Thymus (tissue), 11 donors: ENCODE measurements around the gene ASB10. TPM values are rescaled to one million over a fixed set of nuclear protein-coding genes. Genes with fewer than 3 reads are reported as not detected.

Experiments used
- DNase-seq, 9 donors: peaks; one replicate each; pipeline ENCODE4 v3.0.0-alpha.2; 2013; ENCODE audit warnings: low spot score in 9 of 9, low read depth in 6 of 9, missing footprints in 1 of 9
- H3K27ac ChIP-seq, 2 donors: one replicate each; pipeline ENCODE4 v1.5.1; 2013; ENCODE audit warnings: control low read depth in 1 of 2, low read depth in 1 of 2, low read length in 1 of 2, mild to moderate bottlenecking in 1 of 2, moderate library complexity in 1 of 2
- H3K27me3 ChIP-seq, 2 donors: one replicate each; pipeline ENCODE4 v1.5.1; 2013; ENCODE audit warnings: low read length in 1 of 2; ENCODE audit not compliant: control insufficient read depth in 2 of 2, insufficient read depth in 1 of 2
- H3K36me3 ChIP-seq, 2 donors: one replicate each; pipeline ENCODE4 v1.5.1; 2013; ENCODE audit warnings: low read length in 1 of 2, mild to moderate bottlenecking in 1 of 2, moderate library complexity in 1 of 2; ENCODE audit not compliant: control insufficient read depth in 2 of 2, insufficient read depth in 2 of 2
- H3K4me1 ChIP-seq, 2 donors: one replicate each; pipeline ENCODE4 v1.5.1; 2013; ENCODE audit warnings: low read length in 2 of 2; ENCODE audit not compliant: control insufficient read depth in 2 of 2, insufficient read depth in 2 of 2
- H3K4me3 ChIP-seq, 2 donors: one replicate each; pipeline ENCODE4 v1.5.1; 2013; ENCODE audit warnings: low read length in 2 of 2, control low read depth in 1 of 2, mild to moderate bottlenecking in 1 of 2
- H3K9me3 ChIP-seq, 2 donors: one replicate each; pipeline ENCODE4 v1.5.1; 2013; ENCODE audit warnings: low read length in 1 of 2, mild to moderate bottlenecking in 1 of 2; ENCODE audit not compliant: control insufficient read depth in 2 of 2, insufficient read depth in 1 of 2
- WGBS: extraction: QIAGEN DNeasy Blood & Tissue Kit; methylation state at CpG from one replicate; pipeline ENCODE4 v1.1.7; 2013; 5-methylcytosine and 5-hydroxymethylcytosine counted together
- polyA plus RNA-seq: library from polyadenylated mRNA; stranded (reverse); fragments of 200-250 nt; gene quantifications from one replicate; pipeline ENCODE4 v1.2.3, GENCODE V29; 2013
- total RNA-seq: library from RNA; stranded (reverse); fragments of 120-200 nt; gene quantifications from one replicate; pipeline ENCODE4 v1.2.4, GENCODE V29; 2013
- donor health status: healthy.

The ASB10 gene
- total and polyA plus RNA-seq, 2 donors = 0.05 TPM; not detected in 1

GRCh38 chr7:151229249-151229648, 42.2 kb upstream of the ASB10 start:
- 94% methylated on average over 10 of the region's 10 CpGs for WGBS
- H3K27me3 ChIP-seq = no peaks in the 10 kb centered on the region
- H3K27ac ChIP-seq = no peak overlapping the region
- DNase-seq = no peak
- peaks cover 5 to 7% of the 10 kb centered on the region in 2 donors for H3K36me3 ChIP-seq
- peaks cover 23 to 40% of the 10 kb centered on the region in 2 donors for H3K4me1 ChIP-seq
- no peak overlapping the region for H3K4me3 ChIP-seq
- H3K9me3 ChIP-seq = peaks cover 0 to 3% of the 10 kb centered on the region in 2 donors

GRCh38 chr7:151228024-151228866, 41.2 kb upstream of the ASB10 start:
- peaks cover 0 to 3% of the 10 kb centered on the region in 2 donors for H3K9me3 ChIP-seq
- peak overlapping the region in 1 of 2 donors; percentile 83 for H3K27ac ChIP-seq
- no peak for DNase-seq
- H3K4me1 ChIP-seq = peaks cover 13 to 30% of the 10 kb centered on the region in 2 donors
- H3K27me3 ChIP-seq = no peaks in the 10 kb centered on the region
- H3K36me3 ChIP-seq = peaks cover 14 to 17% of the 10 kb centered on the region in 2 donors
- peak overlapping the region; percentile 55 to 69 for H3K4me3 ChIP-seq
- whole genome bisulfite sequencing = 88% methylated on average over 10 of the region's 10 CpGs

- WGBS = under 1% methylated on average over 68 of the region's 68 CpGs
These were observed 40.1 kb upstream of the ASB10 start, which contains the start of gene ABCF2 for GRCh38 chr7:151226875-151227782. Gene ABCF2, minus strand, starts transcription at chr7:151227205. Its CDS starts 747 bp downstream, at chr7:151226458.

GRCh38 chr7:151226560-151226874, 39.5 kb upstream of the ASB10 start:
- Histone ChIP-seq H3K4me3 (peak overlapping the region; percentile 55 to 69), H3K4me1 (peaks cover 6 to 20% of the 10 kb centered on the region in 2 donors), H3K27me3 (no peaks in the 10 kb centered on the region), H3K27ac (no peak overlapping the region), H3K9me3 (no peaks in the 10 kb centered on the region), H3K36me3 (peaks cover 29 to 30% of the 10 kb centered on the region in 2 donors)
- 3% methylated on average over 15 of the region's 15 CpGs for WGBS
- no peak for DNase-seq

More at GRCh38 chr7:151226875-151227782, 40.1 kb upstream of the ASB10 start, which contains the start of gene ABCF2:
- H3K9me3 ChIP-seq = peaks cover 0 to under 1% of the 10 kb centered on the region in 2 donors
- H3K4me1 ChIP-seq = peaks cover 11 to 26% of the 10 kb centered on the region in 2 donors
- H3K27ac ChIP-seq = peak within 1 kb of the TSS; percentile 83 to 84
- DNase-seq = peak; percentile 92 to 99 (median 96)
- H3K27me3 ChIP-seq = no peaks in the 10 kb centered on the region
- H3K4me3 ChIP-seq = peak within 1 kb of the TSS; percentile 55 to 69
- peaks cover 25% of the 10 kb centered on the region in 2 donors for H3K36me3 ChIP-seq

- 78% methylated on average over 8 of the region's 8 CpGs for WGBS
These were observed 39.0 kb upstream of the ASB10 start for GRCh38 chr7:151225948-151226510.

GRCh38 chr7:151223728-151224127, 36.7 kb upstream of the ASB10 start:
- no peaks in the 10 kb centered on the region for H3K27me3 ChIP-seq
- H3K27ac ChIP-seq = no peak overlapping the region
- H3K4me3 ChIP-seq = no peak overlapping the region
- H3K9me3 ChIP-seq = no peaks in the 10 kb centered on the region
- H3K4me1 ChIP-seq = peaks cover 6 to 19% of the 10 kb centered on the region in 2 donors
- DNase-seq = no peak
- peaks cover 44 to 48% of the 10 kb centered on the region in 2 donors for H3K36me3 ChIP-seq
- WGBS = 99% methylated on average over 14 of the region's 14 CpGs

More at GRCh38 chr7:151225948-151226510, 39.0 kb upstream of the ASB10 start:
- Histone ChIP-seq H3K27me3 (no peaks in the 10 kb centered on the region), H3K4me1 (peaks cover 6 to 19% of the 10 kb centered on the region in 2 donors), H3K9me3 (no peaks in the 10 kb centered on the region), H3K27ac (no peak overlapping the region), H3K4me3 (peak overlapping the region; percentile 55 to 69), H3K36me3 (peaks cover 30 to 32% of the 10 kb centered on the region in 2 donors)
- no peak for DNase-seq

GRCh38 chr7:151218170-151218569, 31.1 kb upstream of the ASB10 start:
- H3K27ac ChIP-seq = no peak overlapping the region
- no peaks in the 10 kb centered on the region for H3K9me3 ChIP-seq
- H3K27me3 ChIP-seq = no peaks in the 10 kb centered on the region
- H3K36me3 ChIP-seq = peaks cover 70 to 86% of the 10 kb centered on the region in 2 donors
- DNase-seq = no peak
- WGBS = 98% methylated on average over 9 of the region's 9 CpGs
- no peak overlapping the region for H3K4me3 ChIP-seq
- H3K4me1 ChIP-seq = no peaks in the 10 kb centered on the region

GRCh38 chr7:151215396-151215795, 28.3 kb upstream of the ASB10 start:
- Histone ChIP-seq H3K9me3 (no peaks in the 10 kb centered on the region), H3K4me3 (no peak overlapping the region), H3K27ac (no peak overlapping the region), H3K27me3 (no peaks in the 10 kb centered on the region), H3K36me3 (peaks cover 64 to 68% of the 10 kb centered on the region in 2 donors), H3K4me1 (no peaks in the 10 kb centered on the region)
- WGBS = 97% methylated on average over 5 of the region's 5 CpGs
- DNase-seq = no peak
